Peyer's patch (tissue), 4 donors: Measurements from ENCODE around the gene SLC34A3.

Experiments used
- POLR2A ChIP-seq, 2 donors: fragments of 450-650 bp; IDR thresholded peaks; one replicate each; pipeline ENCODE4 v1.5.1; 2017; ENCODE audit warnings: antibody characterized with exemption in 2 of 2, mild to moderate bottlenecking in 2 of 2, moderate library complexity in 2 of 2
- TF ChIP-seq, protein P1 (sequence below), 6 experiments: fragments of 450-650 bp in 4 of 6; fragments of 200-600 bp in 2 of 6; sonication (generic) in 1 of 6; IDR thresholded peaks; one replicate each; pipeline ENCODE4 v1.5.1; 2017 to 2019; ENCODE audit warnings: antibody characterized with exemption in 6 of 6, mild to moderate bottlenecking in 3 of 6, moderate library complexity in 1 of 6

DNA sequence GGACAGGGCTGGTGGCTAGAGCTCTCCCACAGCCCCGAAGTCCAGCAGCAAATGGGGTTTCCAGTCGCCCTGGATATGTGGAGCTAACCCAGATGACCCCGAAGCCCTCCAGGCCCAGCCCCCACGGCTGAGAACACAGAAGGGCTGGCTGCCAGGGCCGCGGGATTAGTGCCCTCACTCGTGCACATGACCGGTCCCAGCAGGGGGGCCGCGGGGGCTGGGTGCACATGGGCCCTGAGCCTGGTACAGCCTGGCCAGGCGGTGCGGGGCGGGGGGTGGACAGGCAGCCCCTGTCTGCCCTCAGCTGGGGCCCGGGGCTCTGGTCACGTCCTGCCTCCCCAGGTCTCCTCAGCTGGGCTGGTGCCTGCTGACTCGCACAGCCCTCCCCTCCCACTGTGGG, 36.3 kb upstream of the SLC34A3 start:
- TF ChIP-seq POLR2A (IDR thresholded peaks at IDR 0.05): no peak
- TF ChIP-seq, protein P1, sequence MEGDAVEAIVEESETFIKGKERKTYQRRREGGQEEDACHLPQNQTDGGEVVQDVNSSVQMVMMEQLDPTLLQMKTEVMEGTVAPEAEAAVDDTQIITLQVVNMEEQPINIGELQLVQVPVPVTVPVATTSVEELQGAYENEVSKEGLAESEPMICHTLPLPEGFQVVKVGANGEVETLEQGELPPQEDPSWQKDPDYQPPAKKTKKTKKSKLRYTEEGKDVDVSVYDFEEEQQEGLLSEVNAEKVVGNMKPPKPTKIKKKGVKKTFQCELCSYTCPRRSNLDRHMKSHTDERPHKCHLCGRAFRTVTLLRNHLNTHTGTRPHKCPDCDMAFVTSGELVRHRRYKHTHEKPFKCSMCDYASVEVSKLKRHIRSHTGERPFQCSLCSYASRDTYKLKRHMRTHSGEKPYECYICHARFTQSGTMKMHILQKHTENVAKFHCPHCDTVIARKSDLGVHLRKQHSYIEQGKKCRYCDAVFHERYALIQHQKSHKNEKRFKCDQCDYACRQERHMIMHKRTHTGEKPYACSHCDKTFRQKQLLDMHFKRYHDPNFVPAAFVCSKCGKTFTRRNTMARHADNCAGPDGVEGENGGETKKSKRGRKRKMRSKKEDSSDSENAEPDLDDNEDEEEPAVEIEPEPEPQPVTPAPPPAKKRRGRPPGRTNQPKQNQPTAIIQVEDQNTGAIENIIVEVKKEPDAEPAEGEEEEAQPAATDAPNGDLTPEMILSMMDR (IDR thresholded peaks at IDR 0.05): no peak
